A549 (cell line): ENCODE measurements around the gene RHEBL1. TPM values are rescaled to one million over a fixed set of nuclear protein-coding genes. Genes with fewer than 3 reads are reported as not detected.
"Not testable (repeated sequence)": the region's sequence is repeated elsewhere in the genome, so short reads cannot be mapped to it uniquely, and the experiment has no call there.

Experiments used
- ATAC-seq, 2 experiments: fragments of 200-7000 bp in 1 of 2; fragments of >200 bp in 1 of 2; cut with Nextera tagmentation in 1 of 2; cut with Tn5 transposase in 1 of 2; 3 replicates each; pipeline versions ENCODE4 v1.8.0 to v1.9.1; 2018 to 2020; ENCODE audit warnings: mild to moderate bottlenecking in 1 of 2, moderate library complexity in 1 of 2
- CTCF ChIA-PET: fragments of 300-600 bp; sonication (Branson Sonifier 250); formaldehyde crosslinking; extraction: SDS; loops from one replicate; lab custom pipeline; 2021; ENCODE audit warnings: antibody characterized with exemption, inconsistent platforms; lab: Yijun Ruan, JAX
- POLR2A ChIA-PET: fragments of 350-600 bp; formaldehyde crosslinking; extraction: SDS; loops from one replicate; lab custom pipeline; 2021; ENCODE audit warnings: antibody characterized with exemption, inconsistent platforms; lab: Yijun Ruan, JAX
- DNase-seq, 2 experiments: peaks; one replicate each; pipeline versions ENCODE4 v3.0.0 to v3.0.0-alpha.2; 2011 to 2016; ENCODE audit warnings: low read depth in 1 of 2, low spot score in 1 of 2
- FAIRE-seq: peaks from 2 replicates; lab custom pipeline; 2011; peaks lifted over from hg19 to GRCh38; lab: Jason Lieb, UNC
- H3K27ac ChIP-seq, 2 experiments: fragments of >200 bp; sonication (Bioruptor Twin); formaldehyde crosslinking; 3 replicates each; pipeline ENCODE4 v1.5.1; 2016 to 2017
- H3K4me1 ChIP-seq: fragments of >200 bp; sonication (Bioruptor Twin); formaldehyde crosslinking; 3 replicates; pipeline ENCODE4 v1.6.1; 2016
- H3K4me2 ChIP-seq: fragments of >200 bp; sonication (Bioruptor Twin); formaldehyde crosslinking; 3 replicates; pipeline ENCODE4 v1.6.1; 2016
- H3K4me3 ChIP-seq: fragments of >200 bp; sonication (Bioruptor Twin); formaldehyde crosslinking; 3 replicates; pipeline ENCODE4 v1.5.1; 2016
- H3K9me3 ChIP-seq: fragments of >200 bp; sonication (Bioruptor Twin); formaldehyde crosslinking; 3 replicates; pipeline ENCODE4 v1.6.1; 2016
- CBX2 ChIP-seq: fragments of 200-600 bp; sonication (generic); IDR thresholded peaks from 2 replicates; pipeline ENCODE4 v1.6.1; 2016; ENCODE audit warnings: low read depth, mild to moderate bottlenecking, borderline replicate concordance
- CHD2 ChIP-seq: fragments of 150-350 bp; IDR thresholded peaks from 2 replicates; pipeline ENCODE4 v1.6.1; 2014; ENCODE audit warnings: low read length; ENCODE audit not compliant: partially characterized antibody
- EHF ChIP-seq: fragments of 250-450 bp; sonication (Bioruptor Pico); IDR thresholded peaks from 2 replicates; pipeline ENCODE4 v1.5.0; 2020; ENCODE audit warnings: mild to moderate bottlenecking
- FOSL2 ChIP-seq, 2 experiments: fragments of 450-650 bp in 1 of 2; fragments of >200 bp in 1 of 2; sonication (Bioruptor Twin) in 1 of 2; formaldehyde crosslinking; IDR thresholded peaks; 2 replicates each; pipeline versions ENCODE4 v1.5.0 to v1.6.1; 2016 to 2020; ENCODE audit warnings: mild to moderate bottlenecking in 1 of 2, moderate library complexity in 1 of 2
- FOXS1 ChIP-seq: fragments of 250-450 bp; sonication (Bioruptor Pico); IDR thresholded peaks from 2 replicates; pipeline ENCODE4 v1.5.0; 2020; ENCODE audit warnings: mild to moderate bottlenecking, moderate library complexity
- GATA3 ChIP-seq: IDR thresholded peaks from 2 replicates; pipeline ENCODE4 v1.6.1; 2012; ENCODE audit warnings: borderline replicate concordance
- HEYL ChIP-seq: fragments of 250-450 bp; sonication (Bioruptor Pico); IDR thresholded peaks from 2 replicates; pipeline ENCODE4 v1.8.0; 2021; ENCODE audit warnings: mild to moderate bottlenecking, moderate library complexity
- HOXA7 ChIP-seq: fragments of 250-450 bp; sonication (Bioruptor Pico); IDR thresholded peaks from 2 replicates; pipeline ENCODE4 v1.5.0; 2020; ENCODE audit warnings: mild to moderate bottlenecking, moderate library complexity
- HOXB13 ChIP-seq: fragments of 250-450 bp; sonication (Bioruptor Pico); IDR thresholded peaks from 2 replicates; pipeline ENCODE4 v1.5.0; 2020; ENCODE audit warnings: low read depth, mild to moderate bottlenecking, moderate library complexity
- JUN ChIP-seq, 2 experiments: fragments of >200 bp; sonication (Bioruptor Twin); formaldehyde crosslinking; IDR thresholded peaks; 2 replicates in 1 of 2; 3 replicates in 1 of 2; pipeline ENCODE4 v1.6.1; 2016 to 2017
- KDM1A ChIP-seq: fragments of 200-600 bp; sonication (generic); IDR thresholded peaks from 2 replicates; pipeline ENCODE4 v1.6.1; 2016; ENCODE audit warnings: low read depth, mild to moderate bottlenecking
- MAFK ChIP-seq: fragments of 450-650 bp; IDR thresholded peaks from 2 replicates; pipeline ENCODE4 v1.6.1; 2014; ENCODE audit not compliant: partially characterized antibody
- MYC ChIP-seq: IDR thresholded peaks from 2 replicates; pipeline ENCODE4 v1.6.1; 2012; ENCODE audit warnings: mild to moderate bottlenecking, inconsistent platforms, low read length, improper control_type of control experiment, borderline replicate concordance
- NFE2L2 ChIP-seq: fragments of 150-350 bp; conservative IDR thresholded peaks from 2 replicates; pipeline ENCODE4 v1.6.1; 2014; ENCODE audit warnings: low read length
- NPAS2 ChIP-seq: fragments of 250-450 bp; sonication (Bioruptor Pico); IDR thresholded peaks from 2 replicates; pipeline ENCODE4 v1.8.0; 2022; ENCODE audit warnings: mild to moderate bottlenecking, moderate library complexity, borderline replicate concordance
- NR3C1 ChIP-seq: fragments of >200 bp; sonication (Bioruptor Twin); formaldehyde crosslinking; IDR thresholded peaks from 3 replicates; pipeline ENCODE4 v1.6.1; 2017
- PBX3 ChIP-seq: IDR thresholded peaks from 2 replicates; pipeline ENCODE4 v1.6.1; 2012
- POLR2A ChIP-seq: IDR thresholded peaks from 2 replicates; pipeline ENCODE4 v1.6.1; 2012; ENCODE audit warnings: mild to moderate bottlenecking, low read length
- RAD21 ChIP-seq, 2 experiments: fragments of >200 bp in 1 of 2; sonication (Bioruptor Twin) in 1 of 2; formaldehyde crosslinking in 1 of 2; IDR thresholded peaks in 1 of 2; conservative IDR thresholded peaks in 1 of 2; 2 replicates in 1 of 2; 3 replicates in 1 of 2; pipeline ENCODE4 v1.6.1; 2012 to 2018; ENCODE audit warnings: inconsistent platforms in 1 of 2
- RCOR1 ChIP-seq: fragments of 150-350 bp; IDR thresholded peaks from 2 replicates; pipeline ENCODE4 v1.6.1; 2014; ENCODE audit warnings: antibody characterized with exemption, low read length, low read depth
- SREBF2 ChIP-seq: fragments of 450-650 bp; IDR thresholded peaks from 2 replicates; pipeline ENCODE4 v1.6.1; 2014; ENCODE audit warnings: mild to moderate bottlenecking, moderate library complexity
- TP53 ChIP-seq: fragments of 250-450 bp; sonication (Bioruptor Pico); IDR thresholded peaks from 2 replicates; pipeline ENCODE4 v1.5.0; 2021; ENCODE audit warnings: mild to moderate bottlenecking, moderate library complexity
- ZSCAN20 ChIP-seq: fragments of 250-450 bp; sonication (Bioruptor Pico); IDR thresholded peaks from 2 replicates; pipeline ENCODE4 v1.8.0; 2022; ENCODE audit warnings: mild to moderate bottlenecking, moderate library complexity
- WGBS: methylation state at CpG from one replicate; pipeline ENCODE4 v1.1.6; 2017; ENCODE audit errors: missing lambda C conversion rate; 5-methylcytosine and 5-hydroxymethylcytosine counted together
- polyA plus RNA-seq, 4 experiments: library from polyadenylated mRNA; depleted of rRNA in 3 of 4; stranded (reverse); fragments of >200 nt; fragmentation: RNase III in 1 of 4; extraction: RNeasy Plus Mini Kit Qiagen cat#74134 plus additional on column Dnase treatment in 1 of 4; gene quantifications; 2 replicates in 3 of 4; 3 replicates in 1 of 4; pipeline ENCODE4 v1.2.3, GENCODE V29; 2011 to 2017
- TF ChIP-seq, protein P1 (sequence below): fragments of 250-450 bp; sonication (Bioruptor Pico); IDR thresholded peaks from 2 replicates; pipeline ENCODE4 v1.5.0; 2021; ENCODE audit warnings: mild to moderate bottlenecking, moderate library complexity, borderline replicate concordance
- TF ChIP-seq, protein P2 (sequence below): IDR thresholded peaks from 2 replicates; pipeline ENCODE4 v1.6.1; 2012; ENCODE audit warnings: low read depth, borderline replicate concordance

RHEBL1 gene
- polyA plus RNA-seq, 2 of the 4 experiments (the other 2 are of a cell fraction): 2.1 to 4.0 TPM

- ATAC-seq: peak; percentile 31 to 37; a peak in 5 of 6 replicates
- WGBS: 27% methylated on average over 21 of the region's 21 CpGs
- ChIA-PET POLR2A (interaction anchor here (0.8 to 1.4 kb wide), 5 partner anchors 15 to 166 kb away, joined by 3 to 27 read pairs (median 3); partner anchors contain the start of genes TUBA1A and TUBA1B), CTCF (interaction anchor here (0.8 to 12.6 kb wide), 9 partner anchors 11 to 166 kb away, joined by 3 to 172 read pairs (median 7); partner anchors contain the start of gene DHH)
- peak overlapping the region; percentile 51 to 85 for H3K27ac ChIP-seq
- H3K4me1 ChIP-seq: peaks cover 7% of the 10 kb centered on the region; the same call in 2 of the 3 replicates
- no peak for FAIRE-seq
- DNase-seq: no peak
- H3K4me2 ChIP-seq: peak overlapping the region; percentile 85
- no peaks in the 10 kb centered on the region for H3K9me3 ChIP-seq
- TF ChIP-seq, protein P1, sequence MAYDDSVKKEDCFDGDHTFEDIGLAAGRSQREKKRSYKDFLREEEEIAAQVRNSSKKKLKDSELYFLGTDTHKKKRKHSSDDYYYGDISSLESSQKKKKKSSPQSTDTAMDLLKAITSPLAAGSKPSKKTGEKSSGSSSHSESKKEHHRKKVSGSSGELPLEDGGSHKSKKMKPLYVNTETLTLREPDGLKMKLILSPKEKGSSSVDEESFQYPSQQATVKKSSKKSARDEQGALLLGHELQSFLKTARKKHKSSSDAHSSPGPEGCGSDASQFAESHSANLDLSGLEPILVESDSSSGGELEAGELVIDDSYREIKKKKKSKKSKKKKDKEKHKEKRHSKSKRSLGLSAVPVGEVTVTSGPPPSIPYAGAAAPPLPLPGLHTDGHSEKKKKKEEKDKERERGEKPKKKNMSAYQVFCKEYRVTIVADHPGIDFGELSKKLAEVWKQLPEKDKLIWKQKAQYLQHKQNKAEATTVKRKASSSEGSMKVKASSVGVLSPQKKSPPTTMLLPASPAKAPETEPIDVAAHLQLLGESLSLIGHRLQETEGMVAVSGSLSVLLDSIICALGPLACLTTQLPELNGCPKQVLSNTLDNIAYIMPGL: no peak
- TF ChIP-seq HOXA7 (CRISPR knock-in tag) (no peak), TP53 (no peak), KDM1A (no peak)
- H3K4me3 ChIP-seq: peak overlapping the region; percentile 55
These were observed 786 bp downstream of the RHEBL1 start for GRCh38 chr12:49068879-49069506.

GRCh38 chr12:49066120-49066519, 3.7 kb downstream of the RHEBL1 start:
- Histone ChIP-seq H3K27ac (no peak overlapping the region), H3K9me3 (no peaks in the 10 kb centered on the region), H3K4me2 (no peak overlapping the region), H3K4me3 (no peak overlapping the region), H3K4me1 (peaks cover 13% of the 10 kb centered on the region)
- WGBS: 80% methylated on average over 4 of the region's 4 CpGs
- POLR2A ChIA-PET: no interaction called here
- no peak for DNase-seq
- FAIRE-seq: no peak
- TF ChIP-seq NR3C1 (no peak), ZSCAN20 (CRISPR knock-in tag) (no peak), CHD2 (no peak), MYC (no peak), FOSL2 (IDR thresholded peaks at IDR 0.05) (no peak), FOSL2 (CRISPR knock-in tag; IDR thresholded peaks at IDR 0.05) (no peak), CBX2 (no peak), TP53 (no peak), FOXS1 (CRISPR knock-in tag) (no peak), RCOR1 (no peak), POLR2A (no peak), HEYL (no peak), GATA3 (no peak), SREBF2 (no peak)
- TF ChIP-seq, protein P2, sequence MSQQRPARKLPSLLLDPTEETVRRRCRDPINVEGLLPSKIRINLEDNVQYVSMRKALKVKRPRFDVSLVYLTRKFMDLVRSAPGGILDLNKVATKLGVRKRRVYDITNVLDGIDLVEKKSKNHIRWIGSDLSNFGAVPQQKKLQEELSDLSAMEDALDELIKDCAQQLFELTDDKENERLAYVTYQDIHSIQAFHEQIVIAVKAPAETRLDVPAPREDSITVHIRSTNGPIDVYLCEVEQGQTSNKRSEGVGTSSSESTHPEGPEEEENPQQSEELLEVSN: no peak
- no peak for ATAC-seq
- CTCF ChIA-PET: interaction anchor here (0.5 to 7.8 kb wide), 16 partner anchors 11 to 230 kb away, joined by 3 to 166 read pairs (median 4); partner anchors contain the start of gene DHH

DNA sequence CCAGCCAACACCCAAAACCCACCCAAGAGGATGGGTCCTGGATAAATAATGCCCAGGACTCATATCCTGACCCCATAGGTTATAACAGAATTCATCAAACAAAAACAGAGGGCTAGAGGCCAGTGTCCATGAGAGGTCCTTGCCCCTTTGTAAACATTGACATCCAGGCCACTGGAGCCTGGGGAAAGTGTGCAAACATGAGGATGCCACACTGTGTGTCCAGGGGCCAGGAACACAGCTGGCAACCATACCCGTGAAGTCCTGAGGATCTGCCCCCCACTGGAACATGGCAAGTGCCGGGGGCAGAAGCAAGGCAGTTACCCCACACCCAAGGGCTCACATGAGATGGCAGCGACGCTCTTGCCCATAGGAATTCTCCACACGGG, 5.0 kb downstream of the RHEBL1 start:
- WGBS: 80% methylated on average over 5 of the region's 5 CpGs
- no peak overlapping the region for H3K4me2 ChIP-seq
- H3K4me1 ChIP-seq: peaks cover 9% of the 10 kb centered on the region; the same call in 2 of the 3 replicates
- ChIA-PET POLR2A (interaction anchor here (1.0 kb wide), 1 partner anchor 67 kb away, joined by 5 read pairs; the partner anchor contains the start of gene TUBA1B), CTCF (interaction anchor here (0.6 to 7.8 kb wide), 43 partner anchors 8 to 277 kb away, joined by 3 to 166 read pairs (median 8); partner anchors contain the start of genes DHH, LMBR1L, TUBA1B and WNT1)
- DNase-seq (no peak), FAIRE-seq (no peak), ATAC-seq (no peak)
- H3K4me3 ChIP-seq: no peak overlapping the region
- H3K9me3 ChIP-seq: no peaks in the 10 kb centered on the region
- no peak for TF ChIP-seq HOXB13 (CRISPR knock-in tag)
- no peak for TF ChIP-seq FOSL2 (IDR thresholded peaks at IDR 0.05)
- no peak for TF ChIP-seq FOSL2 (CRISPR knock-in tag; IDR thresholded peaks at IDR 0.05)
- no peak for TF ChIP-seq JUN (IDR thresholded peaks at IDR 0.05)
- no peak for TF ChIP-seq NPAS2
- no peak for TF ChIP-seq MAFK
- TF ChIP-seq FOXS1 (CRISPR knock-in tag): no peak
- TF ChIP-seq MYC: no peak
- no peak for TF ChIP-seq PBX3
- TF ChIP-seq EHF (CRISPR knock-in tag): no peak
- TF ChIP-seq NFE2L2: no peak
- TF ChIP-seq RAD21 (conservative IDR thresholded peaks at IDR 0.05 in 1 of 2, IDR thresholded peaks at IDR 0.05 in 1 of 2): no peak
- TF ChIP-seq NR3C1: no peak
- no peak overlapping the region for H3K27ac ChIP-seq

DNA sequence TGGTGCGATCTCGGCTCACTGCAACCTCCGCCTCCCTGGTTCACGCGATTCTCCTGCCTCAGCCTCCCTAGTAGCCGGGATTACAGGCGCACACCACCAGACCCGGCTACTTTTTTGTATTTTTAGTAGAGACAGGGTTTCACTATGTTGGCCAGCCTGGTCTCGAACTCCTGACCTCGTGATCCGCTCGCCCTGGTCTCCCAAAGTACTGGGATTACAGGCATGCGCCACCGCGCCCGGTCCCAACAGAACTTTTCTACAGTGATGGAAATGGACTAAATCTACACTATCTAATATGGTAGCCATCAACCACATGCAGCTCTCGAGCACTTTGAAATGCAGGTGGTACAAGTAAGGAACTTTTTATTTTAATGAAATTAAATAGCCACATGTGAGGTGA, 7.9 kb downstream of the RHEBL1 start:
- ATAC-seq, FAIRE-seq, H3K4me3 ChIP-seq, H3K9me3 ChIP-seq, DNase-seq, POLR2A ChIA-PET: not testable (repeated sequence)
- Histone ChIP-seq H3K27ac (peak overlapping the region in 1 of 2 experiments; percentile 99; a peak in 2 of 6 replicates), H3K4me2 (peak overlapping the region; percentile 96), H3K4me1 (peaks cover 22% of the 10 kb centered on the region)
- CTCF ChIA-PET: interaction anchor here (2.0 to 7.8 kb wide), 6 partner anchors 10 to 69 kb away, joined by 6 to 166 read pairs (median 54); partner anchors contain the start of genes DHH and TUBA1B
- 92% methylated on average over 17 of the region's 17 CpGs for WGBS
